OCI-LY3 (cell line): ENCODE measurements around the gene GPALPP1.

Experiments used
- H2AFZ ChIP-seq: fragments of 200-600, 300-600 bp; shearing (Covaris generic); 2 replicates; pipeline ENCODE4 v1.6.0; 2014; ENCODE audit warnings: antibody characterized with exemption, low read depth, low read length
- H3K27ac ChIP-seq: fragments of 200-600, 300-600 bp; sonication (generic); 2 replicates; pipeline ENCODE4 v1.5.1; 2014; ENCODE audit warnings: mild to moderate bottlenecking, low read length, moderate library complexity, mixed read lengths
- H3K27me3 ChIP-seq: fragments of 200-600, 300-600 bp; sonication (generic); 2 replicates; pipeline ENCODE4 v1.6.1; 2014; ENCODE audit warnings: low read depth, low read length, mixed read lengths
- H3K36me3 ChIP-seq: fragments of 200-600, 300-600 bp; sonication (generic); replicated peaks from 2 replicates; pipeline ENCODE3; 2014; ENCODE audit warnings: low read depth, low read length, mixed read lengths
- H3K4me1 ChIP-seq: fragments of 300-600, 200-600 bp; sonication (generic); 2 replicates; pipeline ENCODE4 v1.6.1; 2014; ENCODE audit warnings: low read length, mixed read lengths
- H3K4me2 ChIP-seq: fragments of 200-600, 300-600 bp; sonication (generic); 2 replicates; pipeline ENCODE4 v1.6.1; 2014; ENCODE audit warnings: low read length, mixed read lengths
- H3K4me3 ChIP-seq: fragments of 300-600, 200-600 bp; sonication (generic); 2 replicates; pipeline ENCODE4 v1.5.1; 2014; ENCODE audit warnings: antibody characterized with exemption, mild to moderate bottlenecking, low read length, moderate library complexity
- H3K79me2 ChIP-seq: fragments of 300-600, 200-600 bp; shearing (Covaris generic); 2 replicates; pipeline ENCODE4 v1.6.1; 2014; ENCODE audit warnings: mild to moderate bottlenecking, low read length, mixed read lengths
- H3K9ac ChIP-seq: fragments of 300-600, 200-600 bp; shearing (Covaris generic); 2 replicates; pipeline ENCODE4 v1.6.0; 2014; ENCODE audit warnings: mild to moderate bottlenecking, low read length, moderate library complexity
- H3K9me3 ChIP-seq: fragments of 200-600, 300-600 bp; shearing (Covaris generic); 2 replicates; pipeline ENCODE4 v1.6.1; 2014; ENCODE audit warnings: low read length, mixed read lengths; ENCODE audit not compliant: insufficient read depth
- H4K20me1 ChIP-seq: fragments of 200-600, 300-600 bp; sonication (generic); 2 replicates; pipeline ENCODE4 v1.6.1; 2016; ENCODE audit warnings: low read length, mixed read lengths; ENCODE audit not compliant: insufficient read depth
- CTCF ChIP-seq: fragments of 200-600, 300-600 bp; sonication (generic); IDR thresholded peaks from 2 replicates; pipeline ENCODE4 v1.5.1; 2014; ENCODE audit warnings: antibody characterized with exemption, low read length, low read depth
- EZH2phosphoT487 ChIP-seq: fragments of 200-600 bp; shearing (Covaris generic); IDR thresholded peaks from 2 replicates; pipeline ENCODE4 v1.6.1; 2018; ENCODE audit warnings: antibody characterized with exemption, mixed run types, low read depth

The GPALPP1 gene

GRCh38 chr13:45068036-45069001 lies 79.0 kb downstream of the GPALPP1 start:
- Histone ChIP-seq H4K20me1 (no peaks in the 10 kb centered on the region), H3K36me3 (no peaks in the 10 kb centered on the region), H3K27ac (no peak overlapping the region), H2AFZ (no peak overlapping the region), H3K9me3 (no peaks in the 10 kb centered on the region), H3K79me2 (no peaks in the 10 kb centered on the region), H3K4me2 (no peak overlapping the region), H3K4me1 (no peaks in the 10 kb centered on the region), H3K4me3 (no peak overlapping the region), H3K9ac (no peak overlapping the region), H3K27me3 (peaks cover 8% of the 10 kb centered on the region)
- TF ChIP-seq EZH2phosphoT487, result no peak
- no peak for TF ChIP-seq CTCF

- H3K4me1 ChIP-seq, result peaks cover 8% of the 10 kb centered on the region; the same call in 1 of the 2 replicates
- no peaks in the 10 kb centered on the region for H3K36me3 ChIP-seq
- peaks cover 20% of the 10 kb centered on the region for H3K27me3 ChIP-seq
- H3K9me3 ChIP-seq, result no peaks in the 10 kb centered on the region
- no peak overlapping the region for H3K4me2 ChIP-seq
- no peak overlapping the region for H3K27ac ChIP-seq
- H2AFZ ChIP-seq, result no peak overlapping the region
- H4K20me1 ChIP-seq, result no peaks in the 10 kb centered on the region
- no peak overlapping the region for H3K9ac ChIP-seq
- H3K79me2 ChIP-seq, result no peaks in the 10 kb centered on the region
- no peak overlapping the region for H3K4me3 ChIP-seq
- no peak for TF ChIP-seq EZH2phosphoT487
- TF ChIP-seq CTCF, result no peak
Observed at GRCh38 chr13:45073809-45074208, 84.5 kb downstream of the GPALPP1 start.

GRCh38 chr13:45074721-45075120 lies 85.4 kb downstream of the GPALPP1 start:
- H3K4me1 ChIP-seq, result peaks cover 8% of the 10 kb centered on the region; the same call in 1 of the 2 replicates
- H3K36me3 ChIP-seq, result no peaks in the 10 kb centered on the region
- H3K27me3 ChIP-seq, result peaks cover 28% of the 10 kb centered on the region
- no peak overlapping the region for H3K27ac ChIP-seq
- no peak overlapping the region for H2AFZ ChIP-seq
- H3K9me3 ChIP-seq, result no peaks in the 10 kb centered on the region
- no peak for TF ChIP-seq CTCF
- TF ChIP-seq EZH2phosphoT487, result no peak
- no peak overlapping the region for H3K4me3 ChIP-seq
- H3K9ac ChIP-seq, result no peak overlapping the region
- H3K4me2 ChIP-seq, result no peak overlapping the region
- H3K79me2 ChIP-seq, result no peaks in the 10 kb centered on the region
- no peaks in the 10 kb centered on the region for H4K20me1 ChIP-seq

- H3K36me3 ChIP-seq, result no peaks in the 10 kb centered on the region
- no peaks in the 10 kb centered on the region for H3K79me2 ChIP-seq
- peaks cover 28% of the 10 kb centered on the region for H3K27me3 ChIP-seq
- H4K20me1 ChIP-seq, result no peaks in the 10 kb centered on the region
- TF ChIP-seq CTCF, result no peak
- no peak for TF ChIP-seq EZH2phosphoT487
- no peak overlapping the region for H3K27ac ChIP-seq
- H3K9ac ChIP-seq, result no peak overlapping the region
- H3K4me1 ChIP-seq, result peaks cover 14% of the 10 kb centered on the region
- H2AFZ ChIP-seq, result no peak overlapping the region
- H3K4me3 ChIP-seq, result no peak overlapping the region
- no peak overlapping the region for H3K4me2 ChIP-seq
- H3K9me3 ChIP-seq, result no peaks in the 10 kb centered on the region
Observed at GRCh38 chr13:45078003-45078402, 88.7 kb downstream of the GPALPP1 start.
